Tibial nerve (tissue), 4 donors: ENCODE data around the gene MAP2K1. TPM values are rescaled to one million over a fixed set of nuclear protein-coding genes. Genes with fewer than 3 reads are reported as not detected.

ENCODE experiments used
- DNase-seq, 2 donors: peaks; one replicate each; pipeline ENCODE4 v3.0.0-alpha.2; 2019; ENCODE audit warnings: low spot score in 2 of 2
- H3K27ac ChIP-seq, 4 donors: fragments of 200-600 bp; sonication (generic) in 3 of 4; one replicate each; pipeline ENCODE4 v1.5.1; 2017 to 2019; ENCODE audit warnings: mild to moderate bottlenecking in 1 of 4
- H3K27me3 ChIP-seq, 2 donors: fragments of 200-600 bp; sonication (generic) in 1 of 2; one replicate each; pipeline versions ENCODE4 v1.5.1 to v1.6.0; 2017 to 2019
- H3K36me3 ChIP-seq, 3 donors: fragments of 200-600 bp; sonication (generic); one replicate each; pipeline ENCODE4 v1.5.1; 2018 to 2019
- H3K4me1 ChIP-seq, 4 donors: fragments of 200-600 bp; sonication (generic) in 3 of 4; one replicate each; pipeline ENCODE4 v1.5.1; 2017 to 2019
- H3K4me3 ChIP-seq, 4 donors: fragments of 200-600 bp; sonication (generic) in 3 of 4; one replicate each; pipeline ENCODE4 v1.5.1; 2017 to 2019; ENCODE audit warnings: mild to moderate bottlenecking in 1 of 4, moderate library complexity in 1 of 4
- H3K9me3 ChIP-seq, 4 donors: fragments of 200-600 bp; sonication (generic) in 3 of 4; one replicate each; pipeline ENCODE4 v1.5.1; 2017 to 2019
- EP300 ChIP-seq, 2 donors: sonication (generic); formaldehyde crosslinking; IDR thresholded peaks; one replicate each; pipeline ENCODE4 v1.6.1; 2017; ENCODE audit warnings: antibody characterized with exemption in 2 of 2, mild to moderate bottlenecking in 1 of 2
- POLR2A ChIP-seq, 2 donors: fragments of 450-650 bp; IDR thresholded peaks; one replicate each; pipeline ENCODE4 v1.6.1; 2017; ENCODE audit warnings: antibody characterized with exemption in 2 of 2, mild to moderate bottlenecking in 2 of 2, moderate library complexity in 2 of 2
- WGBS, 2 donors: methylation state at CpG; one replicate each; pipeline ENCODE4 v1.1.5; 2018; 5-methylcytosine and 5-hydroxymethylcytosine counted together
- total RNA-seq, 4 donors: library from RNA; depleted of rRNA; stranded (reverse); fragments of >200 nt; gene quantifications; one replicate each; pipeline ENCODE4 v1.1.0, GENCODE V29; 2016
- TF ChIP-seq, protein P1 (sequence below), 5 experiments: fragments of 200-600 bp in 3 of 5; fragments of 450-650 bp in 2 of 5; sonication (generic) in 3 of 5; IDR thresholded peaks; one replicate each; pipeline ENCODE4 v1.5.1; 2016 to 2019; ENCODE audit warnings: antibody characterized with exemption in 5 of 5, mild to moderate bottlenecking in 3 of 5, moderate library complexity in 2 of 5

The MAP2K1 gene
- total RNA-seq, 4 donors from 2014 or later: 30.2 to 64.8 (median 41.4) TPM

DNA sequence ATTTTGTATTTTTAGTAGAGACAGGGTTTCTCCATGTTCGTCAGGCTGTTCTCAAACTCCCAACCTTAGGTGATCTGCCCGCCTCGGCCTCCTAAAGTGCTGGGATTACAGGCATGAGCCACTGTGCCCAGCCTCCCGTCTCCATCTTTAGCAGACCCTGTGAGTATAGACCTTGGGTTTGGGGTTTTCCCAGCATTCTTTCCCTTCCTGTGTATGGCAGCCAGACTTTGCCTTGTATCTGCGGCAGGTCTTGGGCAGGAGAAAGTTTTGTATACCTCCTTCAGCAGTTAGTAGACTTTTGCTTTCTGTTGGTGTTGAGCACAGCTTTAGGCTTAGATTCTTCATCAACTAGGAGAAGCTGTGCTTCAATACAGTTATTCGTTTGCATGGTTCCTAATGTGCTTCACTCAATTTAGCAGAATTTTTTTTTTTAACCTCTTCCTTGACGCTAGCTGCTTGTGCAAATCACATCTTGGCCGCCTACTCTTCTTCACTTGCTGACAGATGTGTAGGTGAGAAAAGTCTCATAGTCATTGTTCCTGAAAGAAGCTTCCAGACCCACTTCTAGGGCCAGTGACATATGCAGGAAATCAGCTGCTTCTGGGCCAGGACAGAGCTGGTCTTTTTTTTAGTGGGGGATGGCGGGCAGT is 38.4 kb downstream of the MAP2K1 start:
- H3K4me3 ChIP-seq: no peak overlapping the region
- no peaks in the 10 kb centered on the region for H3K4me1 ChIP-seq
- no peaks in the 10 kb centered on the region for H3K27me3 ChIP-seq
- H3K27ac ChIP-seq: no peak overlapping the region
- DNase-seq: no peak
- H3K36me3 ChIP-seq: no peaks in the 10 kb centered on the region
- no peak for TF ChIP-seq EP300 (IDR thresholded peaks at IDR 0.05)
- WGBS, 2 donors: 91 to 93% methylated on average over 9 of the region's 9 CpGs
- H3K9me3 ChIP-seq: no peaks in the 10 kb centered on the region

DNA sequence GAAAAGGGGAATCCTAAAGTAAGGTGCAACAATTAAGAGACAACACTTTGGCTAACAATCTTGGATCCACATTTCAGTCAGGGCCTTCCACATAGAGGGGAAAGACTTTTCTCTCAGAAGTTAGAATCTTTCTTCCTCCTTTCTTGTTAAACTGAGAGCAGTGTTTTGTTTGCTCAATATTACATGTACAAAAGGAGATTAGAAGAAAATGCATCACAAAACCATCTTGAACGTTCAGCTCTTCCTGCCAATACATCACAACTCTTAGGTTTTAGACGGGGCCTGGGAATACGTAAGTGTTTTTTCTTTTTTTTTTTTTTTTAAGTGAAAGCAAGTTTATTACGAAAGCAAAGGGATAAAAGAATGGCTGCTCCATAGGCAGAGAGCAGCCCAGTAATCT is 39.1 kb downstream of the MAP2K1 start:
- WGBS, 2 donors: 71 to 72% methylated on average over 4 of the region's 4 CpGs
- no peak for TF ChIP-seq EP300 (IDR thresholded peaks at IDR 0.05)
- TF ChIP-seq, protein P1, sequence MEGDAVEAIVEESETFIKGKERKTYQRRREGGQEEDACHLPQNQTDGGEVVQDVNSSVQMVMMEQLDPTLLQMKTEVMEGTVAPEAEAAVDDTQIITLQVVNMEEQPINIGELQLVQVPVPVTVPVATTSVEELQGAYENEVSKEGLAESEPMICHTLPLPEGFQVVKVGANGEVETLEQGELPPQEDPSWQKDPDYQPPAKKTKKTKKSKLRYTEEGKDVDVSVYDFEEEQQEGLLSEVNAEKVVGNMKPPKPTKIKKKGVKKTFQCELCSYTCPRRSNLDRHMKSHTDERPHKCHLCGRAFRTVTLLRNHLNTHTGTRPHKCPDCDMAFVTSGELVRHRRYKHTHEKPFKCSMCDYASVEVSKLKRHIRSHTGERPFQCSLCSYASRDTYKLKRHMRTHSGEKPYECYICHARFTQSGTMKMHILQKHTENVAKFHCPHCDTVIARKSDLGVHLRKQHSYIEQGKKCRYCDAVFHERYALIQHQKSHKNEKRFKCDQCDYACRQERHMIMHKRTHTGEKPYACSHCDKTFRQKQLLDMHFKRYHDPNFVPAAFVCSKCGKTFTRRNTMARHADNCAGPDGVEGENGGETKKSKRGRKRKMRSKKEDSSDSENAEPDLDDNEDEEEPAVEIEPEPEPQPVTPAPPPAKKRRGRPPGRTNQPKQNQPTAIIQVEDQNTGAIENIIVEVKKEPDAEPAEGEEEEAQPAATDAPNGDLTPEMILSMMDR (IDR thresholded peaks at IDR 0.05): no peak

DNA sequence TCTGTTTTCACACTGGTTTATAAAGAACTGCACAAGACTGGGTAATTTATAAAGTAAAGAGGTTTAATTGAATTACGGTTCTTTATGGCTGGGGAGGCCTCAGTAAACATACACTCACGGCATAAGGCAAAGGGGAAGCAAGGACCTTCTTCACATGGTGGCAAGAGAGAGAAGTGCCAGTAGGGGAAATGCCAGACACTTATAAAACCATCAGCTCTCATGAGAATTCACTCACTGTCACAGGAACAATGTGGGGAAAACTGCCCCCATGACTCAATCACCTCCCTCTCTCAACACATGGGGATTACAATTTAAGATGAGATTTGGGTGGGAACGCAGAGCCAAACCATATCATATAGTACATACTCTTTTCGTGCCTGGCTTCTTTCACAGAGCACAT is 42.4 kb downstream of the MAP2K1 start:
- no peak overlapping the region for H3K4me3 ChIP-seq
- TF ChIP-seq EP300 (IDR thresholded peaks at IDR 0.05) (no peak), POLR2A (IDR thresholded peaks at IDR 0.05) (no peak)
- TF ChIP-seq, protein P1 (IDR thresholded peaks at IDR 0.05): no peak
- WGBS, 2 donors: 83 to 84% methylated on average over 4 of the region's 4 CpGs

More for the DNA sequence above, 39.1 kb downstream of the MAP2K1 start:
- Histone ChIP-seq H3K27me3 (no peaks in the 10 kb centered on the region), H3K4me1 (no peaks in the 10 kb centered on the region), H3K27ac (no peak overlapping the region), H3K36me3 (no peaks in the 10 kb centered on the region), H3K9me3 (no peaks in the 10 kb centered on the region), H3K4me3 (no peak overlapping the region)
- no peak for DNase-seq

DNA sequence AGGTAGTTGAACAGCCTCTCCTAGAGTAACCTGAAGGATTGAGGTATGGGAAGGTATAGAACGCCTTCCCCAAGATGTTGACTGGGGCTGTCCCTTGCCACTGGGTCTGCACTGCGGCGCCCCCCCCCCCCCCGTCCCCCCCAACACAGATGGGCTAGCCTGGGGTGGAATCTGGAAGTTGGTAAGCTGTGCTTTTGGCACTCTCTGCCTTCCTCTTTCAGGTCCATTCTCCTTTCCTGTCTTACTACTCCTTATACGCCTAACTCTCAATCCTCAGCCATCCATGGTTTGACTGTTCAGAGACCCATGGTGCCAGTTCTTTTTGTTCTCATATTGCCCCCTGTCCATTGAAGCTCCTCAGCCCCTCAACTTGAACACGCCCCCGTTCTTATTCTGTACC is 42.8 kb downstream of the MAP2K1 start:
- H3K9me3 ChIP-seq: no peaks in the 10 kb centered on the region
- no peaks in the 10 kb centered on the region for H3K4me1 ChIP-seq
- H3K27ac ChIP-seq: no peak overlapping the region
- no peak for DNase-seq
- H3K36me3 ChIP-seq: no peaks in the 10 kb centered on the region
- WGBS, 2 donors: 85 to 90% methylated on average over 6 to 7 of the region's 7 CpGs
- no peak overlapping the region for H3K4me3 ChIP-seq
- no peaks in the 10 kb centered on the region for H3K27me3 ChIP-seq
- TF ChIP-seq POLR2A (IDR thresholded peaks at IDR 0.05) (no peak), EP300 (IDR thresholded peaks at IDR 0.05) (no peak)
- TF ChIP-seq, protein P1 (IDR thresholded peaks at IDR 0.05): no peak

More for the DNA sequence above, 42.4 kb downstream of the MAP2K1 start:
- Histone ChIP-seq H3K36me3 (no peaks in the 10 kb centered on the region), H3K9me3 (no peaks in the 10 kb centered on the region), H3K27ac (no peak overlapping the region), H3K4me1 (no peaks in the 10 kb centered on the region), H3K27me3 (no peaks in the 10 kb centered on the region)
- no peak for DNase-seq

DNA sequence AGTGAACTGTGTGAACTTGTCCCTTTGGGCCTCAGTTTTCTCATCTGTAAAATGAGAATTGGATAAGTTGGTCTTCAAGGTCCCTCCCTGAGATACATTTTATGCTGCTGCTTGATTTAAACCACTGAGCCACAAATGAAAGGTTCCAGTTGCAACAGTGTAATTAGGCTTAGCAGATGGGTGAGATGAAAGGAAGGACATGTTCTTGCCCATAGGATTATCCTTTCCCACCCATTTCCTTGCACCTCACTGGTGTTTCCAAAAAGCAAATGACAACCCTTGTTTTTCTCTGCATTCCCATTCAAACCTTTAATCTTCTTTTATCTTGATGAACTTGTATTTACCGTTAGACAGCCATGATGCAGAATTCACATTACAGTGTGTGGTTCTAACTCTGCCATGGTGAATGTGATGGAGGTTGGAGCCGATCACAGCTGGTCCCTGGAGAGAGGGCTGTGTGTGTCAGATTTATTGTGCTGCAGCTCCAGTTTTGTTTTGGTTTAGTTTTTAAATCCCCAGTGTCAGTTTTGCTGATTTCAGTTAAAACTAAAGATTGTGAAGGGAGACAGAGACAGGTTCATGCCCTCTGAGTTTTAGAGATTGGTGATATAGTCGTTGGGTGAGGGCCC is 44.0 kb downstream of the MAP2K1 start:
- no peak overlapping the region for H3K27ac ChIP-seq
- WGBS, 2 donors: 43 to 59% methylated on average over 3 of the region's 3 CpGs

More for the DNA sequence above, 44.0 kb downstream of the MAP2K1 start:
- Histone ChIP-seq H3K4me3 (no peak overlapping the region), H3K4me1 (no peaks in the 10 kb centered on the region), H3K9me3 (no peaks in the 10 kb centered on the region), H3K27me3 (no peaks in the 10 kb centered on the region), H3K36me3 (peaks cover 0 to 11% (median 0%) of the 10 kb centered on the region in 3 donors)
- DNase-seq: no peak
- TF ChIP-seq POLR2A (IDR thresholded peaks at IDR 0.05): no peak
- TF ChIP-seq EP300 (IDR thresholded peaks at IDR 0.05): no peak
- TF ChIP-seq, protein P1 (IDR thresholded peaks at IDR 0.05): no peak
